Measurements from ENCODE around the gene KCNIP4.
"Not testable (repeated sequence)": the region's sequence is repeated elsewhere in the genome, so short reads cannot be mapped to it uniquely, and the experiment has no call there.

KCNIP4 gene

DNA sequence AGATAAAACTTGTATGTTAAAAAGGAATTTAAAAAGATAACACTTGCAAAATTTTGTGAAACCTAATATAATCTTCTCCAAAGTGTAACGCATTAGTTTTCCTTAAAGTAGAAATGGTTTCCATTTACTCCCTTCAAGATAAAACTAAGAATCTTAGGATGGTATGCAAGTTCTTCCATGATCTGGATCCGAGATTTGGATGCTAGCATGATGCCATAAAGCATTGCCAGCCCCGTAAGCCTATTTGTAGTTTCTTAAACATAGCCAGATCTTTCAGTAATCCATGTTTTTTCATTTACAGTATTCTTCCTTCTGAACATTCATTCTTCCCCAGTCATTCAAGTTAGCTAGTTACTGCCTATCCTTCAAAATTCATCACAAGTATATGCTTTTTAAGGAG is 572.4 kb downstream of the KCNIP4 start:
- no peak overlapping the region for H3K27ac ChIP-seq
- no peak overlapping the region for H3K9ac ChIP-seq (ENCODE audit: insufficient read length)
- H3K9me3 ChIP-seq (ENCODE audit: low read depth, low read length): no peaks in the 10 kb centered on the region
- H3K36me3 ChIP-seq (ENCODE audit: insufficient read depth, low read length): no peaks in the 10 kb centered on the region
- TF ChIP-seq EZH2 (IDR thresholded peaks at IDR 0.05) (no peak), FOXP2 (optimal IDR thresholded peaks at IDR 0.05; ENCODE audit: control extremely low read depth, extremely low read length, insufficient read depth) (no peak), POLR2AphosphoS5 (IDR thresholded peaks at IDR 0.05; ENCODE audit: borderline replicate concordance, low read depth, low read length) (no peak)
- no peak overlapping the region for H3K4me3 ChIP-seq
- no peak for DNase-seq (ENCODE audit: low read depth, low spot score)

DNA sequence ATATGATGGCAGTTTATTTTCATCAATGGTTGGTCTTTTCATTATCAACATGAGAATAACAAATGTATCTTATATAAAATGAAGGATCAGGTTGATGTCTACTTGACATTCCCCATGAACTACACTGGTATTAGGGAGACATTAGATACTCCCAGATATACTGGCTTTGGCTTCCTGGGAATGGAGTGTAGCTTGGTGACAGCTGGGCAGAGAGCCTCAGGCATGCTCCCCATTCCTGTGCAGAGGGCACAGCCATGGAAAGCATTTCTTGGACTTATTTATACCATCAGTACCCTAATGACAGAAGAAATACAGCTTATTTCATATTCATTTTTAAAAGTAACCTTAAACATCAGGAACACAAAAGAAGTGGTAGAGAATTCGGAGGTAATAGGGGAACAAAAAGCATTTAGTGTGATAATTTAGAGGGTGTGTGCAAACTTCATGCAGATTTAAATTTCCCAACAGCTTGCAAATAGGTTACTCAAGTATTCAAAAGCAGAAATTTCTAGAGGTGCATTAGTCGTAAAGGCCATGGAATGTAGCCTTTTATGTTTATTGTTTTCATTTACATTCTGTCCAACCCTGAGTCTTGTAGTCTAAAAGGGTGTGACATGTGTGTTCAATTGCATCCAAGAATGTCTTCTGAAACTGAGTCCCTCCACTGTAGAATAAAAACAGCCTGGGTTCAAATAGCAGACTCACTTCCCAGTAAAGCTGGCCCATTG is 573.8 kb downstream of the KCNIP4 start:
- no peak overlapping the region for H3K27ac ChIP-seq
- H3K4me3 ChIP-seq: no peak overlapping the region
- no peak for DNase-seq (ENCODE audit: low read depth, low spot score)
- TF ChIP-seq POLR2AphosphoS5 (IDR thresholded peaks at IDR 0.05; ENCODE audit: borderline replicate concordance, low read depth, low read length): no peak
- TF ChIP-seq EZH2 (IDR thresholded peaks at IDR 0.05): no peak
- no peak for TF ChIP-seq FOXP2 (optimal IDR thresholded peaks at IDR 0.05; ENCODE audit: control extremely low read depth, extremely low read length, insufficient read depth)
- no peaks in the 10 kb centered on the region for H3K36me3 ChIP-seq (ENCODE audit: insufficient read depth, low read length)
- no peaks in the 10 kb centered on the region for H3K9me3 ChIP-seq (ENCODE audit: low read depth, low read length)
- no peak overlapping the region for H3K9ac ChIP-seq (ENCODE audit: insufficient read length)

DNA sequence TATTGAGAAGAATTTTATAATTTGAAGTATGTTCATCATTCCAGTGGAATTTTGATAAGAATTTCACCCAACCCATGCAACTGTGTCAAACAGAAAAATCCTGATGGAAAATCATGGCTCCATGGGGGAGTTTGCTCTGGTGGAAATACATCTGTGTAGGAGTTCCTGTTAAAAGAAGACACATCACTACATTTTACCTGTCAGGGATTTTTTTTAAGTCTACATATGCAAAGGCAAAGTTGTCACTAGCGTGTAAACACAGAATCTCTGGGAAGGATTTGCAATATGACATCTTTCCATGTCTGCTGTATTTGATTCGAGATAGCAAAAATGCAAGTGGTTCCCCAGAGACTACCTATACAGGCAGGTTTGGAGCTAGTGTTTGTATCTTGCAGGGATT is 581.0 kb downstream of the KCNIP4 start:
- Histone ChIP-seq H3K9me3 (ENCODE audit: low read depth, low read length) (no peaks in the 10 kb centered on the region), H3K27ac (no peak overlapping the region), H3K36me3 (ENCODE audit: insufficient read depth, low read length) (no peaks in the 10 kb centered on the region), H3K9ac (ENCODE audit: insufficient read length) (no peak overlapping the region), H3K4me3 (no peak overlapping the region)
- TF ChIP-seq FOXP2 (optimal IDR thresholded peaks at IDR 0.05; ENCODE audit: control extremely low read depth, extremely low read length, insufficient read depth) (no peak), POLR2AphosphoS5 (IDR thresholded peaks at IDR 0.05; ENCODE audit: borderline replicate concordance, low read depth, low read length) (no peak)
- DNase-seq (ENCODE audit: low read depth, low spot score): no peak

DNA sequence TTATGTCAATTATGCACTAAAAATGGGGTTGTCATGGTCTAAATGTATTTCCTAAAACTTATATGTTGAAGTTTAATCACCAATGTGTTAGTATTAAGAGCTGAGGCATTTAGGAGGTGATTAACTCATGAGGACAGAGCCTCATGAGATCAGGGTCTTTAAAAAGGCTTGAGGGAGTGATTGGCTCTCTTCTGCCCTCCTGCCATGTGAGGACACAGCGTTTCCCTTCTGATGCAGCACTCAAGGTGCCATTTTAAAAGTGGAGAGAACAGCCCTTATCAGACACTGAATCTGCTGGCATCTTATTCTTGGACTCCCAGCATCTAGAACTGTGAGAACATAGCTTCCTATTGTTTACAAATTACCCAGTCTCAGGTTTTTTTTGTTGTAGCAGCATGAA is 581.7 kb downstream of the KCNIP4 start:
- TF ChIP-seq EZH2 (IDR thresholded peaks at IDR 0.05): no peak
- no peak for TF ChIP-seq POLR2AphosphoS5 (IDR thresholded peaks at IDR 0.05; ENCODE audit: borderline replicate concordance, low read depth, low read length)
- no peak for TF ChIP-seq FOXP2 (optimal IDR thresholded peaks at IDR 0.05; ENCODE audit: control extremely low read depth, extremely low read length, insufficient read depth)
- Histone ChIP-seq H3K36me3 (ENCODE audit: insufficient read depth, low read length) (no peaks in the 10 kb centered on the region), H3K27ac (no peak overlapping the region), H3K9ac (ENCODE audit: insufficient read length) (no peak overlapping the region), H3K4me3 (no peak overlapping the region), H3K9me3 (ENCODE audit: low read depth, low read length) (no peaks in the 10 kb centered on the region)
- no peak for DNase-seq (ENCODE audit: low read depth, low spot score)

DNA sequence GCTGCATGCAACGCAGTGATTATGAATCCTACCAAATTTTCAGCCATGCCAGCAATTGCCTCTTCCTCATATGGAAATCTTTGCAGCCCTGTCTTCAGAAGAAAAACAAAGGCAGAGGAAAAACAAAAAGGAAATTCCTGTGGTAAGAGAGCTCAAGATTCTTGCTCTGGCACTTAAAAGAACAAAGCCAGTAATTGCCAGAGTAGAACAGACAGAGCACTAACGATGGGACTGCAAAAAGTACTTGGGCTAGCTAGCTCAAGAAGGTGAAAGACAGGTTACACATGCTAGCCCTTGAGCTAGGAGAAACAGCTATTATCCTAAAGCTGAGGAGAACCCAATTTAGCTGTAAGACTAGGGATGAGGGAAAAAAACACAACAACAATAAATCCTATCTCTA is 582.3 kb downstream of the KCNIP4 start:
- Histone ChIP-seq H3K27ac (no peak overlapping the region), H3K9ac (ENCODE audit: insufficient read length) (no peak overlapping the region), H3K9me3 (ENCODE audit: low read depth, low read length) (no peaks in the 10 kb centered on the region), H3K36me3 (ENCODE audit: insufficient read depth, low read length) (no peaks in the 10 kb centered on the region), H3K4me3 (no peak overlapping the region)
- no peak for DNase-seq (ENCODE audit: low read depth, low spot score)
- TF ChIP-seq EZH2 (IDR thresholded peaks at IDR 0.05) (no peak), POLR2AphosphoS5 (IDR thresholded peaks at IDR 0.05; ENCODE audit: borderline replicate concordance, low read depth, low read length) (no peak), FOXP2 (optimal IDR thresholded peaks at IDR 0.05; ENCODE audit: control extremely low read depth, extremely low read length, insufficient read depth) (no peak)

DNA sequence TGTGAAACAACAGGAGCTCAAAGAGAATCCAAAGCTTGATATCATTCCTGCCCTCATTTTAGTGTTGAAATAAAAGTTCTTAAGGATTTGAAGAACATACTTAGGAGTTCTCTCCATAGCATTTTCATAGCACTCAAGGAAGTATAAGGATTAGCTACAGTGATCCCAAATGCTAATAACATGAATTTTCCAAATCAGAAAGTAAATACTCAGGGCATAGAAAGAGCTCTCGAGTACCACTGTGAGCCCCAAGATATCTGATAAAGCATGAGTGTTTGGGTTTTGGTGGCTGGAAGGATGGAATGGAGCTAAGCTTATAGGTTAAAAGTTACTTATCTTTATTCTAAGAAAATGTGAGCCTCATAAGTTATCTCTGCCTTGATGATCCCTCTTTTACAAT is 584.9 kb downstream of the KCNIP4 start:
- no peaks in the 10 kb centered on the region for H3K36me3 ChIP-seq (ENCODE audit: insufficient read depth, low read length)
- H3K27ac ChIP-seq: no peak overlapping the region
- H3K9me3 ChIP-seq (ENCODE audit: low read depth, low read length): no peaks in the 10 kb centered on the region
- no peak overlapping the region for H3K9ac ChIP-seq (ENCODE audit: insufficient read length)
- no peak for DNase-seq (ENCODE audit: low read depth, low spot score)
- TF ChIP-seq EZH2 (IDR thresholded peaks at IDR 0.05): no peak
- TF ChIP-seq POLR2AphosphoS5 (IDR thresholded peaks at IDR 0.05; ENCODE audit: borderline replicate concordance, low read depth, low read length): no peak
- TF ChIP-seq FOXP2 (optimal IDR thresholded peaks at IDR 0.05; ENCODE audit: control extremely low read depth, extremely low read length, insufficient read depth): no peak
- no peak overlapping the region for H3K4me3 ChIP-seq

DNA sequence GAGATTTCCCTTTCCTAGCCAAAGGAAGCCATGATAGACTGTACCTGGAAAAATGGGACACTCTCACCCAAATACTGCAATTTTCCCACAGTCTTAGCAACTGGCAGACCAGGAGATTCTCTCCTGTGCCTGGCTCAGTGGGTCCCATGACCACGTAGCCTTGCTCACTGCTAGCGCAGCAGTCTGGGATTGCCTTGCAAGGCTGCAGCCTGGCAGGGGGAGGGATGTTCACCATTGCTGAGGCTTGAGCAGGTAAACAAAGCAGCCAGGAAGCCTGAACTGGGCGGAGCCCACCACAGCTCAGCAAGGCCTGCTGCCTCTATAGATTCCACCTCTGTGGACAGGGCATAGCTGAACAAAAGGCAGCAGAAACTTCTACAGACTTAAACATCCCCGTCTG is 596.2 kb downstream of the KCNIP4 start:
- not testable (repeated sequence) for DNase-seq (ENCODE audit: low read depth, low spot score); H3K36me3 ChIP-seq (ENCODE audit: insufficient read depth, low read length); H3K27ac ChIP-seq; H3K9me3 ChIP-seq (ENCODE audit: low read depth, low read length); H3K9ac ChIP-seq (ENCODE audit: insufficient read length); H3K4me3 ChIP-seq

DNA sequence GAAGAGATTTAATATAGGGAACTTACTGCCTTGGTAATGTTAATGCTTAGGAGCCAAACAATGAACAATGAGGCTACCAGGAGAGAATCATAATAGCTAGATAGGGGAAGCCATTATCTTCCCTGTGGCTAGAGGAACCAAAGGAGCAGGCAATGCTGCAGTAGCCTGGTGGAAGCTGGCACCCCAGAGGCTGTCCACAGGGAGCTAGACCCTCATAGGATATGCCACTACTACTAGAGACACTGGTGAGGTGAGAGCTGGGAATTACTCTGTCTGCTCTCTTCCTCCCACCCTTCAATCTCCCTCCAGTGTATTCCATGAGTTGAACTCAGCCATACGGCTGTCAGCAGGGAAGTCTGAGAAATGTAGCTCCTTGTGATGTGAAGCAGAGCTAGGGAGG is 601.4 kb downstream of the KCNIP4 start:
- Histone ChIP-seq H3K9me3 (ENCODE audit: low read depth, low read length) (no peaks in the 10 kb centered on the region), H3K9ac (ENCODE audit: insufficient read length) (no peak overlapping the region), H3K27ac (no peak overlapping the region), H3K36me3 (ENCODE audit: insufficient read depth, low read length) (no peaks in the 10 kb centered on the region), H3K4me3 (no peak overlapping the region)
- DNase-seq (ENCODE audit: low read depth, low spot score): no peak
- no peak for TF ChIP-seq POLR2AphosphoS5 (IDR thresholded peaks at IDR 0.05; ENCODE audit: borderline replicate concordance, low read depth, low read length)
- no peak for TF ChIP-seq EZH2 (IDR thresholded peaks at IDR 0.05)
- TF ChIP-seq FOXP2 (optimal IDR thresholded peaks at IDR 0.05; ENCODE audit: control extremely low read depth, extremely low read length, insufficient read depth): no peak

DNA sequence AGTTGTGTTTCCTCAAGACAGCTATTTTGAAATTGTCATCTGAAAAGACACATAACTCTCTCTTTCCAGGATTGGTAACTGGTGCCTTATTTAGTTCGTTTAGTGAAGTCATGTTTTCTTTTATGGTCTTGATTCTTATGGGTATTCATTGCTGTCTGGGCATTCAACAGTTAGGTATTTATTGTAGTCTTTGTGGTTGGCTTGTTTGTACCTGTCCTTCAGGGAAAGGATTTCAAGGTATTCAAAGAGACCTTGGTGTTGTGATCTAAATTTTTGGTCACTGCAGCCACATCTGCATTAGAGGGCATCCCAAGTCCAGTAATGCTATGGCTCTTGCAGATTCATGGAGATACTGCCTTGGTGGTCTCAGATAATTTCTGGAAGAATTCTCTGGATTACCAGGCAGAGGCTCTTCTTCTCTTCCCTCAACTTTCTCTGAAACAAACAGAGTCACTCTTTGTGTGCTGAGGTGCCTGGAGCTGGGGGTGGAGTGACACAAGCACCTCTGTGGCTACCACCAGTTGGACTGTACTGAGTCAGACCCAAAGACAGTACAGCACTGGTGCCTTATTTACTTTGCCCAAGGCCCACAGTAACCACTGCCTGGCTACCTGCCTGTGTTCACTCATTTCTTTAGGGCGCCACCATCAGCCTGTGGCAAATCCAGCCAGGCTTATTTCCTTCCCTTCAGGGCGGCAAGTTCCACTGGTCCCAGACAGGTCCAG is 620.4 kb downstream of the KCNIP4 start:
- Histone ChIP-seq H3K9me3 (ENCODE audit: low read depth, low read length) (no peaks in the 10 kb centered on the region), H3K9ac (ENCODE audit: insufficient read length) (no peak overlapping the region), H3K36me3 (ENCODE audit: insufficient read depth, low read length) (no peaks in the 10 kb centered on the region), H3K4me3 (no peak overlapping the region), H3K27ac (no peak overlapping the region)
- DNase-seq (ENCODE audit: low read depth, low spot score): no peak
- no peak for TF ChIP-seq FOXP2 (optimal IDR thresholded peaks at IDR 0.05; ENCODE audit: control extremely low read depth, extremely low read length, insufficient read depth)
- TF ChIP-seq EZH2 (IDR thresholded peaks at IDR 0.05): no peak
- TF ChIP-seq POLR2AphosphoS5 (IDR thresholded peaks at IDR 0.05; ENCODE audit: borderline replicate concordance, low read depth, low read length): no peak
